Measurements from ENCODE around the gene MVB12B.

DNA sequence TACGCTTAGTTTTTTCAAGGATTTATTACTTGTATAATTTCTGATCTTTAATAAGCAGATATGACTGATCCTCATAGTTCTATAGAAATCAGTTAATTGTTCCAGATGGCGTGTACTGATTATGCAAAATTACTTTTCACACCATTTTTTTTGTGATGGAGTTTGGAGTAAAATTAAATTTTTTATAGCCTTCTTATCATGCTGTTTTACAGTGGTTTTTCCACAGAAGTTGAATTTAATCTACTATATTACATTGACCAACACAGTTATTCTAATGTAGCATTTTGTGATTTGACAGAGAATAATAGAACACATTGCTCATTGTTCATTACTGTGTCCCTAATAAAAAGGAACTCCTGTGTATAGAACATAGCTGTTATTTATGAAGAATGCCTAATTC is 111.1 kb downstream of the MVB12B start:
- TF ChIP-seq GATA2 (IDR thresholded peaks at IDR 0.05; ENCODE audit: low read depth, low read length) (no peak), GATA3 (IDR thresholded peaks at IDR 0.05; ENCODE audit: low read depth, low read length) (no peak)
